Transverse colon (tissue), 4 donors: ENCODE results near the gene SLC4A8. TPM values are rescaled to one million over a fixed set of nuclear protein-coding genes. Genes with fewer than 3 reads are reported as not detected.
"Not testable (repeated sequence)": the region's sequence is repeated elsewhere in the genome, so short reads cannot be mapped to it uniquely, and the experiment has no call there.

Experiments
- DNase-seq: peaks from one replicate; pipeline ENCODE4 v3.0.0-alpha.2; 2019
- H3K27ac ChIP-seq, 4 donors: fragments of 200-600 bp; sonication (generic); 2 replicates each; pipeline ENCODE4 v1.5.1; 2016 to 2018; ENCODE audit warnings: inconsistent platforms in 4 of 4
- H3K27me3 ChIP-seq: fragments of 200-600 bp; sonication (generic); 2 replicates; pipeline ENCODE4 v1.5.1; 2017; ENCODE audit warnings: inconsistent platforms
- H3K36me3 ChIP-seq, 4 donors: fragments of 200-600 bp; sonication (generic); 2 replicates each; pipeline ENCODE4 v1.5.1; 2017 to 2019; ENCODE audit warnings: inconsistent platforms in 4 of 4
- H3K4me1 ChIP-seq, 4 donors: fragments of 200-600 bp; sonication (generic); 2 replicates each; pipeline ENCODE4 v1.5.1; 2017 to 2020; ENCODE audit warnings: inconsistent platforms in 4 of 4
- H3K4me3 ChIP-seq, 4 donors: fragments of 200-600 bp; sonication (generic); 1 replicate in 1 of 4; 2 replicates in 3 of 4; pipeline versions ENCODE4 v1.5.1 to v1.6.1; 2017 to 2019; ENCODE audit warnings: inconsistent platforms in 4 of 4
- H3K9me3 ChIP-seq, 2 donors: fragments of 200-600 bp; sonication (generic); 2 replicates each; pipeline ENCODE4 v1.5.1; 2017 to 2019; ENCODE audit warnings: inconsistent platforms in 2 of 2
- EP300 ChIP-seq: sonication (generic); formaldehyde crosslinking; IDR thresholded peaks from one replicate; pipeline ENCODE4 v1.6.1; 2017; ENCODE audit warnings: antibody characterized with exemption, low read depth
- POLR2A ChIP-seq: fragments of 450-650 bp; IDR thresholded peaks from one replicate; pipeline ENCODE4 v1.6.1; 2016; ENCODE audit warnings: antibody characterized with exemption, mild to moderate bottlenecking, moderate library complexity
- POLR2AphosphoS5 ChIP-seq, 3 donors: sonication (generic); formaldehyde crosslinking; IDR thresholded peaks; one replicate each; pipeline ENCODE4 v1.6.1; 2016; ENCODE audit warnings: antibody characterized with exemption in 3 of 3
- WGBS, 2 donors: methylation state at CpG; one replicate each; pipeline ENCODE4 v1.1.5; 2018; ENCODE audit warnings: low coverage in 1 of 2; 5-methylcytosine and 5-hydroxymethylcytosine counted together
- in situ Hi-C, 4 donors: fragments of 200-750 bp; cut with MboI; loops; one replicate each; pipeline versions ENCODE4 v1.15.0 to v1.15.1; 2017; ENCODE audit warnings: low sequenced_read_pairs in 3 of 4, low pct_ligation_motif_present in 1 of 4, low pct_unique_long_range_greater_than_20kb in 1 of 4
- intact Hi-C: fragments of 100-400 bp; cut with DNase I; formaldehyde crosslinking; loops from one replicate; pipeline ENCODE4 v1.15.1; 2023; ENCODE audit warnings: low total_unique reads
- total RNA-seq, 4 donors: library from RNA; depleted of rRNA; stranded (reverse); fragments of >200 nt; gene quantifications; one replicate each; pipeline ENCODE4 v1.1.0, GENCODE V29; 2016
- TF ChIP-seq, protein P1 (sequence below), 5 experiments: fragments of 200-600 bp in 3 of 5; fragments of 450-650 bp in 2 of 5; sonication (generic) in 3 of 5; IDR thresholded peaks; 1 replicate in 2 of 5; 2 replicates in 3 of 5; pipeline ENCODE4 v1.5.1; 2016 to 2017; ENCODE audit warnings: antibody characterized with exemption in 5 of 5, inconsistent platforms in 3 of 5, mild to moderate bottlenecking in 2 of 5, moderate library complexity in 1 of 5

SLC4A8 gene
- total RNA-seq, 4 donors from 2014 or later: 0.64 to 2.2 (median 1.1) TPM; not detected in 1

DNA sequence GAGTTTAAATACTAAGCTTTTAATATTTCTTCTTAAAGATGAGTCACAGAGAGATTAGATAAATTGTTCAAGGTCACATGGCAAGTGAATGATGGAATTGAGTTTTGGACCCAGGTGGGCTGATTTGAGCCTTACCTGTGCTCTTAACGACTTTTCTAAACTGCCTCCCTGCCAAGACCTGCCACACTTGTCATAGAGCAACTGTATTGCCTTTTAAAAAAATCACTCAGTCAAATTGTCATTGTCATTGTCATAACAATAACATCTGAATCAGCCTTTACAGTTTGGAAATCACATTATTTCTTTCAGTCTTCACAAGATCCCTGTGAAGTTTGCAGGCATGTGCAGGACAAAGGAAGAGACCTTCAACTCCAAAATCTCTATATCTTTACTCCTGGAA lies 25.7 kb downstream of the SLC4A8 start:
- TF ChIP-seq, protein P1, sequence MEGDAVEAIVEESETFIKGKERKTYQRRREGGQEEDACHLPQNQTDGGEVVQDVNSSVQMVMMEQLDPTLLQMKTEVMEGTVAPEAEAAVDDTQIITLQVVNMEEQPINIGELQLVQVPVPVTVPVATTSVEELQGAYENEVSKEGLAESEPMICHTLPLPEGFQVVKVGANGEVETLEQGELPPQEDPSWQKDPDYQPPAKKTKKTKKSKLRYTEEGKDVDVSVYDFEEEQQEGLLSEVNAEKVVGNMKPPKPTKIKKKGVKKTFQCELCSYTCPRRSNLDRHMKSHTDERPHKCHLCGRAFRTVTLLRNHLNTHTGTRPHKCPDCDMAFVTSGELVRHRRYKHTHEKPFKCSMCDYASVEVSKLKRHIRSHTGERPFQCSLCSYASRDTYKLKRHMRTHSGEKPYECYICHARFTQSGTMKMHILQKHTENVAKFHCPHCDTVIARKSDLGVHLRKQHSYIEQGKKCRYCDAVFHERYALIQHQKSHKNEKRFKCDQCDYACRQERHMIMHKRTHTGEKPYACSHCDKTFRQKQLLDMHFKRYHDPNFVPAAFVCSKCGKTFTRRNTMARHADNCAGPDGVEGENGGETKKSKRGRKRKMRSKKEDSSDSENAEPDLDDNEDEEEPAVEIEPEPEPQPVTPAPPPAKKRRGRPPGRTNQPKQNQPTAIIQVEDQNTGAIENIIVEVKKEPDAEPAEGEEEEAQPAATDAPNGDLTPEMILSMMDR (IDR thresholded peaks at IDR 0.05): no peak
- TF ChIP-seq POLR2A (no peak), POLR2AphosphoS5 (IDR thresholded peaks at IDR 0.05) (no peak), EP300 (no peak)
- no peaks in the 10 kb centered on the region for H3K4me1 ChIP-seq
- H3K27ac ChIP-seq: no peak overlapping the region
- intact Hi-C loops (no loop called here), in situ Hi-C loops (no loop called here)
- no peaks in the 10 kb centered on the region for H3K36me3 ChIP-seq
- WGBS, 2 donors: 53 to 89% methylated on average over 1 of the region's 1 CpG
- no peak for DNase-seq
- H3K4me3 ChIP-seq: no peak overlapping the region
- no peaks in the 10 kb centered on the region for H3K27me3 ChIP-seq
- no peaks in the 10 kb centered on the region for H3K9me3 ChIP-seq

DNA sequence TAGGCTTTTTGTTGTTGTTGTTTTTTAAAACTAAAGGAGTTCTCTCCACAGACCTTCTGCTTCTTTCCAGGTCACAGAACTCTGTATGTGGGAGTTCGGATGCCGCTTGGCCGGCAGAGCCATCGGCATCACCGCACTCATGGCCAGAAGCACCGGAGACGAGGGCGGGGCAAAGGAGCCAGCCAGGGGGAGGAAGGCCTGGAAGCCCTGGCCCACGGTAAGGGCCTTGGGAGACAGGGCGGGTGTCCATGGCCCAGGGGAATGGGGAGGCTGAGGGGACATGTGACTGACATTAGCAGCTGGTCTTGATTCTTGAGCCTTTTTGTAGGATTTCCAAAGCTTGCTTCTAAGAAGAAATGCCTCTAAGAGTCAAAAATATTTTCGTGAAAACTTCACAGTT lies 26.2 kb downstream of the SLC4A8 start:
- H3K4me1 ChIP-seq: no peaks in the 10 kb centered on the region
- TF ChIP-seq POLR2A (no peak), POLR2AphosphoS5 (IDR thresholded peaks at IDR 0.05) (no peak), EP300 (no peak)
- TF ChIP-seq, protein P1 (IDR thresholded peaks at IDR 0.05): no peak
- WGBS, 2 donors: 93% methylated on average over 11 of the region's 11 CpGs; no CpG with 5 or more reads in 1 of the 2 donors
- in situ Hi-C loops: no loop called here
- no peaks in the 10 kb centered on the region for H3K36me3 ChIP-seq
- DNase-seq: no peak
- H3K27me3 ChIP-seq: no peaks in the 10 kb centered on the region
- no peaks in the 10 kb centered on the region for H3K9me3 ChIP-seq
- intact Hi-C loops: no loop called here
- no peak overlapping the region for H3K4me3 ChIP-seq
- H3K27ac ChIP-seq: no peak overlapping the region

GRCh38 chr12:51454016-51454415 lies 29.4 kb downstream of the SLC4A8 start:
- H3K27ac ChIP-seq, H3K27me3 ChIP-seq, DNase-seq, H3K4me3 ChIP-seq, intact Hi-C loops, in situ Hi-C loops, H3K4me1 ChIP-seq, H3K9me3 ChIP-seq, H3K36me3 ChIP-seq: not testable (repeated sequence)
- 89 to 98% methylated on average over 5 to 6 of the region's 7 CpGs for WGBS, 2 donors

- H3K27me3 ChIP-seq, H3K36me3 ChIP-seq, intact Hi-C loops, H3K27ac ChIP-seq, in situ Hi-C loops, H3K9me3 ChIP-seq, DNase-seq, H3K4me1 ChIP-seq, H3K4me3 ChIP-seq: not testable (repeated sequence)
- 68% methylated on average over 3 of the region's 6 CpGs for WGBS, 2 donors
Observed at GRCh38 chr12:51455050-51455449, 30.4 kb downstream of the SLC4A8 start.

DNA sequence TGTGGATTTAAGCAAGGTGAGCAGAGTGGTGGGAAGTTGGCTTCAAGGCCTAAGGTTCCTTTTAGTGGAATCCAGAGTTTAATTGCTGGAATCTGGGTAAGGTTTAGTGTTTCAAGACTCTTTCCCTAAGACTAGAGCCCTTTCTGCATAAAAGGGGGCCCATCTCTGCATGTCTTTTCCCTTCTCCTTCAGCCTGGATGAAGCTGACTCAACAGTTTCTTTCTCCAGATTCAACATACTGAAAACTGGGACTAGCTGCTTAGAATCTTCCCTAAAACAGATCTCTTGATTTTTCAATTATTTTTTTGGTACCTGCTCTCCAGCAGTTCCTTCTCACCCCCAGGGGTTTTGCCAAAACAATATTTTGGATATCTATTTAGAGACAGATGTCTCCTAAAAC lies 34.0 kb downstream of the SLC4A8 start:
- H3K27me3 ChIP-seq: no peaks in the 10 kb centered on the region
- H3K4me3 ChIP-seq: no peak overlapping the region
- intact Hi-C loops (no loop called here), in situ Hi-C loops (no loop called here)
- H3K36me3 ChIP-seq: no peaks in the 10 kb centered on the region
- no peaks in the 10 kb centered on the region for H3K4me1 ChIP-seq
- TF ChIP-seq, protein P1 (IDR thresholded peaks at IDR 0.05): no peak
- TF ChIP-seq POLR2A (no peak), EP300 (no peak), POLR2AphosphoS5 (IDR thresholded peaks at IDR 0.05) (no peak)
- no peaks in the 10 kb centered on the region for H3K9me3 ChIP-seq
- no peak overlapping the region for H3K27ac ChIP-seq
- DNase-seq: no peak
